RWPE2 (cell line): ENCODE results near the gene PPA2.

Experiments
- ATAC-seq: fragments of 200-7000 bp; cut with Tn5 transposase; 3 replicates; pipeline ENCODE4 v1.9.1; 2021; ENCODE audit warnings: low read depth
- DNase-seq: peaks from one replicate; pipeline ENCODE4 v3.0.0-alpha.2; 2020; ENCODE audit warnings: low spot score
- H3K27ac ChIP-seq: fragments of 450-650 bp; 2 replicates; pipeline ENCODE4 v1.5.1; 2017; ENCODE audit warnings: mild to moderate bottlenecking; ENCODE audit not compliant: poor library complexity, severe bottlenecking
- H3K27me3 ChIP-seq: fragments of 250-450 bp; sonication (Bioruptor Pico); 2 replicates; pipeline ENCODE4 v1.5.1; 2021; ENCODE audit warnings: mild to moderate bottlenecking, moderate library complexity; ENCODE audit not compliant: insufficient read depth, poor library complexity, severe bottlenecking
- H3K36me3 ChIP-seq: fragments of 250-450 bp; sonication (Bioruptor Pico); 2 replicates; pipeline ENCODE4 v1.5.1; 2020; ENCODE audit warnings: low read depth, mild to moderate bottlenecking, moderate library complexity
- H3K4me1 ChIP-seq: fragments of 250-450 bp; sonication (Bioruptor Pico); 2 replicates; pipeline ENCODE4 v1.5.1; 2021; ENCODE audit warnings: mild to moderate bottlenecking, moderate library complexity; ENCODE audit not compliant: insufficient read depth, poor library complexity, severe bottlenecking
- H3K4me3 ChIP-seq: fragments of 250-450 bp; sonication (Bioruptor Pico); 2 replicates; pipeline ENCODE4 v1.5.1; 2021; ENCODE audit warnings: mild to moderate bottlenecking, moderate library complexity; ENCODE audit not compliant: severe bottlenecking
- H3K9me3 ChIP-seq: fragments of 250-450 bp; sonication (Bioruptor Pico); 2 replicates; pipeline ENCODE4 v1.5.1; 2021; ENCODE audit warnings: mild to moderate bottlenecking, moderate library complexity; ENCODE audit not compliant: severe bottlenecking
- TF ChIP-seq, protein P1 (sequence below): fragments of 450-650 bp; IDR thresholded peaks from one replicate; pipeline ENCODE4 v1.5.1; 2017; ENCODE audit warnings: mild to moderate bottlenecking, moderate library complexity; ENCODE audit not compliant: poor library complexity, severe bottlenecking

The PPA2 gene

DNA sequence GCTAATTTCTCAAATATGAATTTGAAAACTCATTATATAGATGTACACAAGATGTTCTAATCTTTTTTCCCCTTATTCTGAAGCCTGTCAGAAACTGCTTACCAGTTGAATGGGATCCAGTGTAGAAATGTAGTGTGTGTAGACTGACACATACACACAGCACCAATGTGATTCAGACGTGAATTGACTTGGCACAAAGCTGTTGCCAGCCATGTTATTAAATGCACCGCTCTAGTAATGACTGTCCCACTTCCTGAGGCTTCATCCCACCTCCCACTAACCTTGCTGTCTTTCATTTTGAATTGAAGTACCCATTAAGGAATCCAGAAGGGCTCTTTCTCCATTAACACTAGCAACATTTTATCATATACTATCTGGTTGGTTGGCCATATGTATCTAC, 146.6 kb downstream of the PPA2 start:
- Histone ChIP-seq H3K27me3 (no peaks in the 10 kb centered on the region), H3K27ac (no peak overlapping the region), H3K9me3 (no peaks in the 10 kb centered on the region), H3K4me3 (no peak overlapping the region), H3K36me3 (no peaks in the 10 kb centered on the region), H3K4me1 (no peaks in the 10 kb centered on the region)
- no peak for ATAC-seq
- no peak for DNase-seq
- TF ChIP-seq, protein P1, sequence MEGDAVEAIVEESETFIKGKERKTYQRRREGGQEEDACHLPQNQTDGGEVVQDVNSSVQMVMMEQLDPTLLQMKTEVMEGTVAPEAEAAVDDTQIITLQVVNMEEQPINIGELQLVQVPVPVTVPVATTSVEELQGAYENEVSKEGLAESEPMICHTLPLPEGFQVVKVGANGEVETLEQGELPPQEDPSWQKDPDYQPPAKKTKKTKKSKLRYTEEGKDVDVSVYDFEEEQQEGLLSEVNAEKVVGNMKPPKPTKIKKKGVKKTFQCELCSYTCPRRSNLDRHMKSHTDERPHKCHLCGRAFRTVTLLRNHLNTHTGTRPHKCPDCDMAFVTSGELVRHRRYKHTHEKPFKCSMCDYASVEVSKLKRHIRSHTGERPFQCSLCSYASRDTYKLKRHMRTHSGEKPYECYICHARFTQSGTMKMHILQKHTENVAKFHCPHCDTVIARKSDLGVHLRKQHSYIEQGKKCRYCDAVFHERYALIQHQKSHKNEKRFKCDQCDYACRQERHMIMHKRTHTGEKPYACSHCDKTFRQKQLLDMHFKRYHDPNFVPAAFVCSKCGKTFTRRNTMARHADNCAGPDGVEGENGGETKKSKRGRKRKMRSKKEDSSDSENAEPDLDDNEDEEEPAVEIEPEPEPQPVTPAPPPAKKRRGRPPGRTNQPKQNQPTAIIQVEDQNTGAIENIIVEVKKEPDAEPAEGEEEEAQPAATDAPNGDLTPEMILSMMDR: no peak
